ENCODE data around the gene ZNF217. TPM values are rescaled to one million over a fixed set of nuclear protein-coding genes. Genes with fewer than 3 reads are reported as not detected.

The ZNF217 gene
- total RNA-seq, 1 experiment from 2014 or later, result 33.8 TPM

DNA sequence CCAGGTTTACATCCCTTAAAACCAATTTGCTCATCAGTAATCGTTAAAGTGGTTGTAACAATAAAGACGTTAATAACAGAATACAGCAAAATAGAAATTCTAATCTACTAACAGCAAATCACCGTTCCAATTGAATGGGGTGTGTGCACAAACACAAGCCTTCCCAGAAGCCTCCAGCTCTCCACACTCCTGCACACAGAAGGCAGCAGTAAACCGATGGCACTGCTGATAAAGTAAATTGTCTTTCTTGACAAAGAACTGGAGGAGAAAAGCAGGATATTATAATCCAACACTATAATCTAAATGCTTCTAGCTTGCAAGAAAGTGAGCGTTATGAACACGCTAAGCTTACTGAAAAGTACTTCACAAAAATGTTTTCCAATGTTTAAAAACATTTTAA lies 7.0 kb downstream of the ZNF217 start:
- H2AFZ ChIP-seq (ENCODE audit: low read depth, low read length, poor library complexity, severe bottlenecking), result no peak overlapping the region
- H3K27ac ChIP-seq (ENCODE audit: low read depth, low read length), result no peak overlapping the region
- H3K9me2 ChIP-seq (ENCODE audit: insufficient read depth), result no peaks in the 10 kb centered on the region
- peaks cover 13 to 14% of the 10 kb centered on the region in 2 experiments; a peak in 3 of 4 replicates for H3K36me3 ChIP-seq (ENCODE audit: control insufficient read depth in 1 of 2, insufficient read depth in 2 of 2, low read length in 2 of 2)
- H3K4me2 ChIP-seq (ENCODE audit: low read length), result no peak overlapping the region
- ChIA-PET POLR2A (no interaction called here), RAD21 (ENCODE audit: low non-redundant PET in 1 of 2, low total read pairs in 2 of 2, uncharacterized antibody in 2 of 2, unreplicated experiment in 2 of 2) (no interaction called here), CTCF (no interaction called here)
- H3K9me3 ChIP-seq (ENCODE audit: control insufficient read depth in 1 of 2, insufficient read depth in 1 of 2, low read depth in 1 of 2, low read length in 2 of 2), result no peaks in the 10 kb centered on the region
- intact Hi-C loops (cut with micrococcal nuclease), result no loop called here
- DNase-seq (ENCODE audit: low read depth, low spot score), result no peak
- H3K27me3 ChIP-seq (ENCODE audit: insufficient read depth, low read length), result no peaks in the 10 kb centered on the region
- no peak overlapping the region for H3K4me3 ChIP-seq (replicated peaks in 1 of 2; ENCODE audit: low read depth in 1 of 2, low read length in 2 of 2)
- no peaks in the 10 kb centered on the region for H4K20me1 ChIP-seq (ENCODE audit: insufficient read depth)
- no TSS peak for BruUV-seq (replicated peaks)
- no peak overlapping the region for H3K9ac ChIP-seq (ENCODE audit: low read length)
- TF ChIP-seq SIN3A (IDR thresholded peaks at IDR 0.05; ENCODE audit: low read depth) (no peak), FOSL1 (IDR thresholded peaks at IDR 0.05; ENCODE audit: low read depth) (no peak), POLR2AphosphoS5 (IDR thresholded peaks at IDR 0.05; ENCODE audit: low read depth, low read length) (no peak), CBX3 (IDR thresholded peaks at IDR 0.05; ENCODE audit: low read depth) (no peak), EGR1 (IDR thresholded peaks at IDR 0.05; ENCODE audit: low read depth) (no peak), CEBPB (IDR thresholded peaks at IDR 0.05; ENCODE audit: low read depth) (no peak), ELF1 (IDR thresholded peaks at IDR 0.05; ENCODE audit: borderline replicate concordance, low read depth) (no peak), POLR2A (IDR thresholded peaks at IDR 0.05; ENCODE audit: borderline replicate concordance, extremely low read depth, insufficient read depth, insufficient read length) (no peak), EZH2phosphoT487 (IDR thresholded peaks at IDR 0.05; ENCODE audit: borderline replicate concordance) (no peak), ZNF274 (IDR thresholded peaks at IDR 0.05; ENCODE audit: low read depth, low read length) (no peak), JUND (IDR thresholded peaks at IDR 0.05) (no peak), RAD21 (IDR thresholded peaks at IDR 0.05; ENCODE audit: low read depth) (no peak), YY1 (IDR thresholded peaks at IDR 0.05; ENCODE audit: extremely low read depth, insufficient replicate concordance, low read depth, low read length) (no peak), SP1 (IDR thresholded peaks at IDR 0.05; ENCODE audit: low read depth) (no peak), ZBTB33 (IDR thresholded peaks at IDR 0.05; ENCODE audit: extremely low read depth, insufficient replicate concordance, low read length) (no peak)
- TF ChIP-seq, protein P1, sequence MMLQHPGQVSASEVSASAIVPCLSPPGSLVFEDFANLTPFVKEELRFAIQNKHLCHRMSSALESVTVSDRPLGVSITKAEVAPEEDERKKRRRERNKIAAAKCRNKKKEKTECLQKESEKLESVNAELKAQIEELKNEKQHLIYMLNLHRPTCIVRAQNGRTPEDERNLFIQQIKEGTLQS (IDR thresholded peaks at IDR 0.05), result no peak
- TF ChIP-seq, protein P2, sequence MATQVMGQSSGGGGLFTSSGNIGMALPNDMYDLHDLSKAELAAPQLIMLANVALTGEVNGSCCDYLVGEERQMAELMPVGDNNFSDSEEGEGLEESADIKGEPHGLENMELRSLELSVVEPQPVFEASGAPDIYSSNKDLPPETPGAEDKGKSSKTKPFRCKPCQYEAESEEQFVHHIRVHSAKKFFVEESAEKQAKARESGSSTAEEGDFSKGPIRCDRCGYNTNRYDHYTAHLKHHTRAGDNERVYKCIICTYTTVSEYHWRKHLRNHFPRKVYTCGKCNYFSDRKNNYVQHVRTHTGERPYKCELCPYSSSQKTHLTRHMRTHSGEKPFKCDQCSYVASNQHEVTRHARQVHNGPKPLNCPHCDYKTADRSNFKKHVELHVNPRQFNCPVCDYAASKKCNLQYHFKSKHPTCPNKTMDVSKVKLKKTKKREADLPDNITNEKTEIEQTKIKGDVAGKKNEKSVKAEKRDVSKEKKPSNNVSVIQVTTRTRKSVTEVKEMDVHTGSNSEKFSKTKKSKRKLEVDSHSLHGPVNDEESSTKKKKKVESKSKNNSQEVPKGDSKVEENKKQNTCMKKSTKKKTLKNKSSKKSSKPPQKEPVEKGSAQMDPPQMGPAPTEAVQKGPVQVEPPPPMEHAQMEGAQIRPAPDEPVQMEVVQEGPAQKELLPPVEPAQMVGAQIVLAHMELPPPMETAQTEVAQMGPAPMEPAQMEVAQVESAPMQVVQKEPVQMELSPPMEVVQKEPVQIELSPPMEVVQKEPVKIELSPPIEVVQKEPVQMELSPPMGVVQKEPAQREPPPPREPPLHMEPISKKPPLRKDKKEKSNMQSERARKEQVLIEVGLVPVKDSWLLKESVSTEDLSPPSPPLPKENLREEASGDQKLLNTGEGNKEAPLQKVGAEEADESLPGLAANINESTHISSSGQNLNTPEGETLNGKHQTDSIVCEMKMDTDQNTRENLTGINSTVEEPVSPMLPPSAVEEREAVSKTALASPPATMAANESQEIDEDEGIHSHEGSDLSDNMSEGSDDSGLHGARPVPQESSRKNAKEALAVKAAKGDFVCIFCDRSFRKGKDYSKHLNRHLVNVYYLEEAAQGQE (IDR thresholded peaks at IDR 0.05; ENCODE audit: low read depth), result no peak
- TF ChIP-seq, protein P3, sequence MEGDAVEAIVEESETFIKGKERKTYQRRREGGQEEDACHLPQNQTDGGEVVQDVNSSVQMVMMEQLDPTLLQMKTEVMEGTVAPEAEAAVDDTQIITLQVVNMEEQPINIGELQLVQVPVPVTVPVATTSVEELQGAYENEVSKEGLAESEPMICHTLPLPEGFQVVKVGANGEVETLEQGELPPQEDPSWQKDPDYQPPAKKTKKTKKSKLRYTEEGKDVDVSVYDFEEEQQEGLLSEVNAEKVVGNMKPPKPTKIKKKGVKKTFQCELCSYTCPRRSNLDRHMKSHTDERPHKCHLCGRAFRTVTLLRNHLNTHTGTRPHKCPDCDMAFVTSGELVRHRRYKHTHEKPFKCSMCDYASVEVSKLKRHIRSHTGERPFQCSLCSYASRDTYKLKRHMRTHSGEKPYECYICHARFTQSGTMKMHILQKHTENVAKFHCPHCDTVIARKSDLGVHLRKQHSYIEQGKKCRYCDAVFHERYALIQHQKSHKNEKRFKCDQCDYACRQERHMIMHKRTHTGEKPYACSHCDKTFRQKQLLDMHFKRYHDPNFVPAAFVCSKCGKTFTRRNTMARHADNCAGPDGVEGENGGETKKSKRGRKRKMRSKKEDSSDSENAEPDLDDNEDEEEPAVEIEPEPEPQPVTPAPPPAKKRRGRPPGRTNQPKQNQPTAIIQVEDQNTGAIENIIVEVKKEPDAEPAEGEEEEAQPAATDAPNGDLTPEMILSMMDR (IDR thresholded peaks at IDR 0.05 in 2 of 3, conservative IDR thresholded peaks at IDR 0.05 in 1 of 3; ENCODE audit: borderline replicate concordance in 1 of 3, insufficient read depth in 1 of 3, low read depth in 2 of 3, low read length in 2 of 3), result no peak
- peaks cover 96% of the 10 kb centered on the region for H3K79me2 ChIP-seq (ENCODE audit: insufficient read depth, low read length)
- H3K4me1 ChIP-seq (ENCODE audit: control insufficient read depth in 1 of 2, insufficient read depth in 2 of 2, low read length in 2 of 2), result peaks cover 8 to 11% of the 10 kb centered on the region in 2 experiments; a peak in 3 of 4 replicates
- ATAC-seq, result no peak
